ENCODE data around the gene IL1RL2.

IL1RL2 gene

DNA sequence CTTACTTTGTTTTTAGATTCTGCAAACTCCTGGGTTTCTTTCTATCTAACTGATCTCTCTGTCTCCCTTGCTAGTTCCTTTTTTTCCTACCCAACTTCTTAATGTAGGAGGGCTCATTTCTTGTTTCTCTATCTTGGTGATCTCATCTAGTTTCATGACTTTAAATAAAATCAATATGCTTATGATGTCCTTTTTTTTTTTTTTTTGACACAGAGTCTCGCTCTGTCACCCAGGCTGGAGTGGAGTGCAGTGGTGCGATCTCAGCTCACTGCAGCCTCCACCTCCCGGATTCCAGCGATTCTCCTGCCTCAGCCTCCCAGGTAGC lies 82.3 kb downstream of the IL1RL2 start:
- DNase-seq: no peak

GRCh38 chr2:102271844-102272243 lies 85.0 kb downstream of the IL1RL2 start:
- DNase-seq: no peak

- DNase-seq: no peak
Measured at GRCh38 chr2:102273619-102274211, 86.9 kb downstream of the IL1RL2 start.

- DNase-seq: no peak
Measured at GRCh38 chr2:102276549-102277201, 89.9 kb downstream of the IL1RL2 start.

DNA sequence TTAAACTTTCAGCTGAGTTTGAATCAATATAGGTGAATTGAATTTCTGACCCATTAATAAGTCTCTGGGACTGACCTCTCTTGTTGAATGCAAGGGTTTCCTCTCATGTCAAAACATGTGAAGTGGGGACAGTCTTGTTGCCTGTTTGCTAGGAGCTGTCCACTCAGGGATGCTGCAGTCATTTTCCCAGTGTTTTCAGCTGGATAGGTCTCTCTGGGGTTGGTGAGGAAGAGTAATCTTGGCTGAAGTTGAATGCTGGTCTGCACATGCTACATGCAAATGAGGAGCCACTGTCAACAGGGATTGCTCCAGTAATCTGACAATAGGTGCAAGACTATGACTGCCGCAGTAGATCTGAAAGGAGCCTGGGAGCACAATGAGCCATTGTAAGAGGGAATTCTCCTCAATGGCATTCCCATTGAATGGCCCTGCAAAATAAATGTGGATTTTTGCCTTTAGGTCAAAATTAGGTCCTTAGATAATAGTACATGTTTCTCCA lies 90.4 kb downstream of the IL1RL2 start:
- DNase-seq: no peak

GRCh38 chr2:102278720-102279390 lies 92.0 kb downstream of the IL1RL2 start:
- no peak for DNase-seq

DNA sequence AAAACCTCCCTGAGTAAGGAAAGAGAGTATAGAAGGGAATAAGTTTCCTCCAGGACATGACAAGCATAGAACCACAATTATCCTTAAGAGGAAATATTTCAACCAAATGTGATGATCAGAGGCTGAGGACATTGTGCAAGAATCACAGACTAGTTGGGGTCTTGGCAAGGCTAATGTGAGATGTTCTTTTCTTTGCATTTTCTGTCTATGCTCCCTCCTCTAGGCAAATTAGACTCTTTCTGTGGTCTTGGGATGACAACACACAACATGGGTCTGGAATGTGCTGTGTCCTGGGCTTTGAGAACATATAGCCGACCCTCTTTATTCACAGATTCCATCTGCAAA lies 92.5 kb downstream of the IL1RL2 start:
- DNase-seq: no peak

DNA sequence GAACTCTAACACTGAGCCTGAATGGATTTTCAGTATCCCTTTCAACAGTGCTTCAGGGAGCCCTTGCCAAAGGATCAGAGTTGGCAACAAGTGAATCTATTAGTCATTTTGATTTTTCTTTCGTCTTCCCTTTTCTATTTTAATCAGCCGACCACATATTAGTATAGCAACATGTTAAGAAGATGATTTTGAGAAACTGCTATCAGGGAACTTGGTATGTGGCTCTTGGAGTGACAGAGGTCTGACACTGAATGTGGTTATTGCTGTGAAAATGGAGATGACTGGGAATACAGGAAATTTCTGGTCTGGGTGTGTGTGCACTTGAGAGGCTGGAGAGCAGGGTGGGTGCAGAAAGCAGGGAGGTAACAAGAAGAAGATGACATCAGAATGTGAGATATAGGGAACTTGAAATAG lies 95.9 kb downstream of the IL1RL2 start:
- DNase-seq: no peak

DNA sequence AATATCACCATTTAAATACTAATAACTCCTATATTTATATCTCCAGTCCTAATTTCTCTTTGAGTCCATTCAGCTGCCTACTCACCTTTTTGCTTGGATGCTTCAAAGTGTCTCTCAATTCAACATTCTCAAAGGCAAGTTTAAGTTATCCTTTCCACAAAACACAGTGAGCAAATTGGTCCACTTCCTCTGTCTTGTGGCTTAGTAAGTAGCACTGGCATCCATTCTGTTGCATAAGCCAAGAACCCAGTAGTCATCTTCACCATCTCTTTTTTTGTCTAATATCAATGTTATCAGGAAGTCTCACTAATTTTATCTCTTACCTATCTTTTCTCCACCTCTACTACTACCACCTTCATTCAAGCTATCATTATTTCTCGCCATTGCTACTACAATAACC lies 97.2 kb downstream of the IL1RL2 start:
- DNase-seq: no peak

DNA sequence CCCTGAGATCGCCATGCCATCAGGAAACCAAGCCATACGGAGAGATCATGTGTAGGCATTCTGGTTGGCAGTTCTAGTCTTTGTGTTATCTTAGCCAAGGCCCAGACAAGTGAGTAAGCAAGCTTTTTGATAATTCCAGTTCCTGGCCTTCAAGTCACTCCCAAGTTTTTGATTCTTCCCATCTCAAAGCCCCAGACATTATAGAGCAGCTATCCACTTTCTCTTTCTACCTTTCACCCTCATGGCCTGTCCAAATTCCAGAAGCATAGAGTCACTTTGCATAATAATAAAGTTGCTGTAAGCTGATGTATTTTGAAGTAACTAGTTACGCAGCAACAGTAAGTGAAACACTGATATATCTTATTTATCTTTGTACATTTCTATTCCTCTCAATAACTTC lies 97.8 kb downstream of the IL1RL2 start:
- no peak for DNase-seq

DNA sequence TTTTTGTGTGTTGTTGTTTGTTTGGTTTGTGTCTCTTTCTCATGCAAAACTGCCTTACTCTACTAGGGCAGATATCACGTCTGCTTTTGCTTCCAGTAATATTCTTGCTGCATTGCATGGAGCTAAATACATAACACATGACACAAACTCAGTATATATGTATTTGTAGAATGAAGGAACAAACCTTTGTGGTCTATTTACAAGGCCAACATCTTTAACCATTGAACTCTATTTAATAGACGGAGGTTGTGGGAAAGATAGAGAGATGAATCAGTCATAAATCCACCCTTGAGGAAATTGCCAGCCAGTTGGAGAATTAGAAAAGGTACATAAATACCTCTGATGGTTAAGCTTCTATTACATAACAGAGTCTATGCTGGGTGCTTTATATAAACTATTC lies 98.5 kb downstream of the IL1RL2 start:
- no peak for DNase-seq

DNA sequence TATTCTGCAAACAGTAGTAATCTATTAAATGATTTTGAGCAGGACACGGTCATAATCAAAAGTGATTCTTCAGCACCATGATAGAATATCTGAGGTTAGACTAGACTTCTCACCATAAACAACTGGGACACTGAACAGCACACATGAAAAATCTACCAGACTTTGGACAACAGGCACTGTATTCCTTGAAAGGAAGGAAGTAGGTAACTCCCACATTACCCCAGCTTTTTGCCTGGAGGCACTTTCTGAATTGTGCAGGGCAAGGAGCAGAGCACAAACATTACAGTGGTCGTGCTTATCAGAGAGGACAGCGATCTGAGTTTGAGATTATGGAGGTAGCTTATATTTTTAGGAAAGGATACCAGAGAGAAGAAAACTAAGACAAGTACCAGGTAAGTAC lies 99.2 kb downstream of the IL1RL2 start:
- no peak for DNase-seq

DNA sequence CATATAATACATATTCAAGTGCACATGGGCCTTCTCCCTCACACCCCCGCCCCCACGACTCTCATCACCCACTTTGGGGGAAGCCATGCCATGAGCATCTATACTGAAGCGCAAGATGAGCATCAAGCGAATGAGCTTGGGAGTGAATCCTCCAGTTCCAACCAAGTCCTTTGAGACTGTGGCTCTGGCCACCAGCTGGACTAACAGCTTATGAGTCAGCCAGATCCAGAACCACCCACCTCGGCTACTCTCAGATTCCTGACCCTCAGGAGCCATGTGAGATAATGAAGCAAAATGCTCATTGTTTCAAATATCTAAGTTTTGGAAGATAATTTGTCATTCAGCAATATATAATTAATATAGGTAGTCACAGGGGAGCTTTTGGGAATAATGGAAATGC lies 102.3 kb downstream of the IL1RL2 start:
- DNase-seq: peak; percentile 41
